ENCODE data around the gene SLFN14.

Gene SLFN14

GRCh38 chr17:35548978-35549377 lies 11.6 kb downstream of the SLFN14 start:
- no peak overlapping the region for H3K4me2 ChIP-seq (ENCODE audit: low read length)
- no peaks in the 10 kb centered on the region for H4K20me1 ChIP-seq (ENCODE audit: insufficient read depth, low read length)
- H3F3A ChIP-seq (ENCODE audit: insufficient read depth, low read length) = no peaks in the 10 kb centered on the region
- no peaks in the 10 kb centered on the region for H3K79me2 ChIP-seq (ENCODE audit: insufficient read depth, low read length)
- H2AFZ ChIP-seq (ENCODE audit: low read length) = no peak overlapping the region
- no peak for TF ChIP-seq EZH2 (IDR thresholded peaks at IDR 0.05; ENCODE audit: borderline replicate concordance, low read length)
- TF ChIP-seq CTCF (IDR thresholded peaks at IDR 0.05; ENCODE audit: low read length) = no peak
- H3K9ac ChIP-seq (ENCODE audit: low read length) = no peak overlapping the region
- no peak overlapping the region for H3K4me3 ChIP-seq (ENCODE audit: low read depth, low read length, poor library complexity, severe bottlenecking)
- no peaks in the 10 kb centered on the region for H3K4me1 ChIP-seq (ENCODE audit: insufficient read depth, low read length, severe bottlenecking)
- no peaks in the 10 kb centered on the region for H3K36me3 ChIP-seq (ENCODE audit: insufficient read depth, low read length)
- H3K27me3 ChIP-seq (ENCODE audit: insufficient read depth, low read length) = peaks cover 3% of the 10 kb centered on the region
- no peaks in the 10 kb centered on the region for H3K9me3 ChIP-seq (ENCODE audit: low read length)
- no peak overlapping the region for H3K27ac ChIP-seq (ENCODE audit: low read depth, low read length, poor library complexity, severe bottlenecking)
- H3K9me2 ChIP-seq (ENCODE audit: low read depth, low read length) = no peaks in the 10 kb centered on the region

- no peaks in the 10 kb centered on the region for H3K9me3 ChIP-seq (ENCODE audit: low read length)
- H3K79me2 ChIP-seq (ENCODE audit: insufficient read depth, low read length) = no peaks in the 10 kb centered on the region
- no peak overlapping the region for H3K4me2 ChIP-seq (ENCODE audit: low read length)
- H3K9ac ChIP-seq (ENCODE audit: low read length) = no peak overlapping the region
- TF ChIP-seq EZH2 (IDR thresholded peaks at IDR 0.05; ENCODE audit: borderline replicate concordance, low read length) = no peak
- no peak for TF ChIP-seq CTCF (IDR thresholded peaks at IDR 0.05; ENCODE audit: low read length)
- no peak overlapping the region for H3K4me3 ChIP-seq (ENCODE audit: low read depth, low read length, poor library complexity, severe bottlenecking)
- no peak overlapping the region for H2AFZ ChIP-seq (ENCODE audit: low read length)
- H3F3A ChIP-seq (ENCODE audit: insufficient read depth, low read length) = no peaks in the 10 kb centered on the region
- H4K20me1 ChIP-seq (ENCODE audit: insufficient read depth, low read length) = no peaks in the 10 kb centered on the region
- no peaks in the 10 kb centered on the region for H3K4me1 ChIP-seq (ENCODE audit: insufficient read depth, low read length, severe bottlenecking)
- H3K36me3 ChIP-seq (ENCODE audit: insufficient read depth, low read length) = no peaks in the 10 kb centered on the region
- H3K9me2 ChIP-seq (ENCODE audit: low read depth, low read length) = no peaks in the 10 kb centered on the region
- H3K27me3 ChIP-seq (ENCODE audit: insufficient read depth, low read length) = peaks cover 3% of the 10 kb centered on the region
- no peak overlapping the region for H3K27ac ChIP-seq (ENCODE audit: low read depth, low read length, poor library complexity, severe bottlenecking)
These were observed 12.3 kb downstream of the SLFN14 start for GRCh38 chr17:35548208-35548810.

DNA sequence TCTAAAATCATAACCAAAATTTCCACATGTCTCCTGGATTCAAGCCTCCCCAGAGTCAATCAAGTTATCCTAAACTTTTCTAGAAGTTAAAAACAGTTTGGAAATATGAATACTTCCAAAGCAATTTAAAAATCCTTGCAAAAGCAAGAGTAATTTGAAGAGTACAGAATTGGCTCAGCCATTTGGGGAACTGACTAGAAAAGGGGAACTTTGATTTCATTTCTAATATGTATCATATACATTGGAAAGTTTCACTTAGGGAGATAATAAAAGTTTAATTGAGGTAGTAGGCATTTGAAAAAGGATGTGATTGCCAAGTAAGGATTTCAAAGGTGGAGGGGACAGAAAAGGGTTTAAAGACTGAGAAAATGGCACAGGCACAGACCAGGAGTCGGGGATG lies 14.1 kb downstream of the SLFN14 start:
- H3K9ac ChIP-seq (ENCODE audit: low read length) = no peak overlapping the region
- H3K36me3 ChIP-seq (ENCODE audit: insufficient read depth, low read length) = no peaks in the 10 kb centered on the region
- H2AFZ ChIP-seq (ENCODE audit: low read length) = no peak overlapping the region
- H3K27ac ChIP-seq (ENCODE audit: low read depth, low read length, poor library complexity, severe bottlenecking) = no peak overlapping the region
- no peak for TF ChIP-seq CTCF (IDR thresholded peaks at IDR 0.05; ENCODE audit: low read length)
- no peak for TF ChIP-seq EZH2 (IDR thresholded peaks at IDR 0.05; ENCODE audit: borderline replicate concordance, low read length)
- H3F3A ChIP-seq (ENCODE audit: insufficient read depth, low read length) = no peaks in the 10 kb centered on the region
- no peak overlapping the region for H3K4me2 ChIP-seq (ENCODE audit: low read length)
- H3K4me3 ChIP-seq (ENCODE audit: low read depth, low read length, poor library complexity, severe bottlenecking) = no peak overlapping the region
- no peaks in the 10 kb centered on the region for H4K20me1 ChIP-seq (ENCODE audit: insufficient read depth, low read length)
- H3K79me2 ChIP-seq (ENCODE audit: insufficient read depth, low read length) = no peaks in the 10 kb centered on the region
- no peaks in the 10 kb centered on the region for H3K4me1 ChIP-seq (ENCODE audit: insufficient read depth, low read length, severe bottlenecking)
- no peaks in the 10 kb centered on the region; the same call in none of the 2 replicates for H3K27me3 ChIP-seq (ENCODE audit: insufficient read depth, low read length)
- no peaks in the 10 kb centered on the region for H3K9me3 ChIP-seq (ENCODE audit: low read length)
- no peaks in the 10 kb centered on the region for H3K9me2 ChIP-seq (ENCODE audit: low read depth, low read length)

Measured in OCI-LY1 (cell line).